ENCODE results near the gene MRPL34. TPM values are rescaled to one million over a fixed set of nuclear protein-coding genes. Genes with fewer than 3 reads are reported as not detected.

MRPL34 gene
- total RNA-seq, 1 experiment from 2014 or later = 87.7 TPM

- in situ Hi-C loops (cut with HindIII; ENCODE audit: low pct_unique_long_range_greater_than_20kb, low sequenced_read_pairs) = no loop called here
- POLR2A ChIA-PET = no interaction called here
These were observed 24.0 kb upstream of the MRPL34 start, which contains the start of gene ANKLE1 for GRCh38 chr19:17281391-17282304. TSS of gene ANKLE1 (plus strand) at chr19:17281901. CDS start at chr19:17281921, 20 bp downstream.

More at GRCh38 chr19:17281391-17282304, 24.0 kb upstream of the MRPL34 start, which contains the start of gene ANKLE1:
- intact Hi-C loops (cut with micrococcal nuclease; ENCODE audit: unreplicated experiment) = loop anchor here (10.0 kb wide), 1 partner anchor 57 kb away; the partner anchor contains the start of gene OCEL1
- Histone ChIP-seq H3K27me3 (ENCODE audit: control insufficient read depth, insufficient read depth, low read length) (no peaks in the 10 kb centered on the region), H3K9me3 (ENCODE audit: control insufficient read depth, insufficient read depth, low read depth, low read length) (no peaks in the 10 kb centered on the region), H3K4me1 (ENCODE audit: control insufficient read depth, insufficient read depth, low read length) (no peaks in the 10 kb centered on the region), H3K27ac (ENCODE audit: low read length) (no peak within 1 kb of the TSS), H3K36me3 (ENCODE audit: control insufficient read depth, insufficient read depth, low read length) (no peaks in the 10 kb centered on the region), H3K4me3 (ENCODE audit: low read depth in 2 of 2, low read length in 2 of 2) (peak within 1 kb of the TSS; percentile 29 to 44)
- no peak for TF ChIP-seq POLR2AphosphoS5 (IDR thresholded peaks at IDR 0.05; ENCODE audit: low read depth, low read length)
- no peak for TF ChIP-seq SIN3A (IDR thresholded peaks at IDR 0.05; ENCODE audit: borderline replicate concordance, insufficient read depth, low read depth, low read length)
- TF ChIP-seq TCF7L2 (IDR thresholded peaks at IDR 0.05; ENCODE audit: low read depth, low read length) = no peak
- no peak for TF ChIP-seq REST (IDR thresholded peaks at IDR 0.05; ENCODE audit: insufficient read depth in 1 of 2, low read depth in 2 of 2, low read length in 1 of 2)
- no peak for TF ChIP-seq CTCF (IDR thresholded peaks at IDR 0.05)
- CTCF ChIA-PET = interaction anchor here (0.6 to 1.3 kb wide), 4 partner anchors 15 to 64 kb away, joined by 3 to 5 read pairs (median 4); partner anchors contain the start of gene DDA1
- no TSS peak for BruUV-seq (replicated peaks)
- ATAC-seq (no peak), DNase-seq (ENCODE audit: low read depth, low spot score) (no peak)
